Right lobe of liver (tissue), 4 donors: ENCODE results near the gene GRB2.

Experiments used
- POLR2A ChIP-seq: fragments of 450-650 bp; IDR thresholded peaks from one replicate; pipeline ENCODE4 v1.6.1; 2017; ENCODE audit warnings: antibody characterized with exemption, mild to moderate bottlenecking
- TF ChIP-seq, protein P1 (sequence below), 4 donors: fragments of 200-600 bp in 3 of 4; fragments of 450-650 bp in 1 of 4; IDR thresholded peaks; one replicate each; pipeline versions ENCODE4 v1.5.1 to v1.8.0; 2016 to 2022; ENCODE audit warnings: antibody characterized with exemption in 4 of 4, mild to moderate bottlenecking in 2 of 4
- donor health status: DM: no; HTN: no; CAD: no.
- donor health status: DM: no; HTN: no; CAD: no.
- donor health status: DM: no; HTN: yes; CAD: no.

DNA sequence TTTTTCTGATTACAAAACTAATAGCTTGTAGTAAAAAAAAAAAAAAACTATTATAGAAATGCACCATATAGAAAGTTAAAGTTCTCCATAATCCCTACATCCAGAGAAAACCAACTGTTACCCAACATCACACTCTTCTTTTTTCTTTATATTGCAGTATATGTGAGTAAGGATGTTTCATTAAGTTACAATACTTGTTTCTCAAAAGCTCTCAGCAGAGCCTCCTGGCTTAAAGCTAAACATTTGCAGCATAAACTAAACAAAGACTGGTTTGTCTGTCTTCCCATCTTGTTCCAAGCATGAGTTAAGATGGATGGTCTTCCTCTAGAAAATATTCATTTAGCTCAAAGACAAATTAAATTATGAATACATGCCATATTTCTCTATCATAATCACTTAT lies 25.2 kb downstream of the GRB2 start:
- TF ChIP-seq, protein P1, sequence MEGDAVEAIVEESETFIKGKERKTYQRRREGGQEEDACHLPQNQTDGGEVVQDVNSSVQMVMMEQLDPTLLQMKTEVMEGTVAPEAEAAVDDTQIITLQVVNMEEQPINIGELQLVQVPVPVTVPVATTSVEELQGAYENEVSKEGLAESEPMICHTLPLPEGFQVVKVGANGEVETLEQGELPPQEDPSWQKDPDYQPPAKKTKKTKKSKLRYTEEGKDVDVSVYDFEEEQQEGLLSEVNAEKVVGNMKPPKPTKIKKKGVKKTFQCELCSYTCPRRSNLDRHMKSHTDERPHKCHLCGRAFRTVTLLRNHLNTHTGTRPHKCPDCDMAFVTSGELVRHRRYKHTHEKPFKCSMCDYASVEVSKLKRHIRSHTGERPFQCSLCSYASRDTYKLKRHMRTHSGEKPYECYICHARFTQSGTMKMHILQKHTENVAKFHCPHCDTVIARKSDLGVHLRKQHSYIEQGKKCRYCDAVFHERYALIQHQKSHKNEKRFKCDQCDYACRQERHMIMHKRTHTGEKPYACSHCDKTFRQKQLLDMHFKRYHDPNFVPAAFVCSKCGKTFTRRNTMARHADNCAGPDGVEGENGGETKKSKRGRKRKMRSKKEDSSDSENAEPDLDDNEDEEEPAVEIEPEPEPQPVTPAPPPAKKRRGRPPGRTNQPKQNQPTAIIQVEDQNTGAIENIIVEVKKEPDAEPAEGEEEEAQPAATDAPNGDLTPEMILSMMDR (IDR thresholded peaks at IDR 0.05): no peak
- TF ChIP-seq POLR2A: no peak
